Right cardiac atrium (tissue), 5 donors: ENCODE measurements around the gene DNAJC30. TPM values are rescaled to one million over a fixed set of nuclear protein-coding genes. Genes with fewer than 3 reads are reported as not detected.
"Not testable (repeated sequence)": the region's sequence is repeated elsewhere in the genome, so short reads cannot be mapped to it uniquely, and the experiment has no call there.

Source experiments
- ATAC-seq, 2 donors: fragments of 200-7000 bp; cut with Tn5 transposase; one replicate each; pipeline versions ENCODE4 v1.8.0 to v1.9.1; 2020; ENCODE audit warnings: moderate library complexity in 2 of 2, mild to moderate bottlenecking in 1 of 2
- DNase-seq, 3 donors: peaks; one replicate each; pipeline ENCODE4 v3.0.0-alpha.2; 2020
- H3K27ac ChIP-seq: one replicate; pipeline ENCODE4 v1.5.1; 2013; ENCODE audit warnings: mild to moderate bottlenecking, low read length, control low read depth, moderate library complexity
- H3K27me3 ChIP-seq: one replicate; pipeline ENCODE4 v1.6.1; 2013; ENCODE audit not compliant: control insufficient read depth, insufficient read depth
- H3K4me1 ChIP-seq: one replicate; pipeline ENCODE4 v1.6.1; 2013; ENCODE audit warnings: low read length; ENCODE audit not compliant: control insufficient read depth, insufficient read depth
- H3K4me3 ChIP-seq: one replicate; pipeline ENCODE4 v1.5.1; 2013; ENCODE audit warnings: low read length, control low read depth
- H3K9me3 ChIP-seq: one replicate; pipeline ENCODE4 v1.6.1; 2013; ENCODE audit warnings: low read length; ENCODE audit not compliant: control insufficient read depth
- WGBS: extraction: QIAGEN DNeasy Blood & Tissue Kit; methylation state at CpG from one replicate; pipeline ENCODE4 v1.1.7; 2013; 5-methylcytosine and 5-hydroxymethylcytosine counted together
- intact Hi-C, 4 donors: fragments of 100-400 bp; cut with DNase I; formaldehyde crosslinking; loops; one replicate each; pipeline versions ENCODE4 v1.11.0 to v1.14.0; 2022 to 2023
- polyA plus RNA-seq: library from polyadenylated mRNA; stranded (reverse); fragments of 200-250 nt; gene quantifications from one replicate; pipeline ENCODE4 v1.2.3, GENCODE V29; 2013
- total RNA-seq, 4 donors: library from RNA; stranded (reverse); fragmentation: NEBNext Ultra II Directional; extraction: Animal tissue kit (Norgen Biotek cat#: 25700); gene quantifications; one replicate each; pipeline ENCODE4 v1.2.1, GENCODE V29; 2021
- donor health status: healthy with polysubstance abuse.
- donor health status: DM: no; HTN: yes; CAD: no.
- donor health status: DM: no; HTN: no; CAD: no.
- donor health status: DM: no; HTN: yes; CAD: no; lungs with severe emphysema.
- donor health status: DM: yes; HTN: yes; CAD: no.

Gene DNAJC30
- total and polyA plus RNA-seq, 5 donors: 14.5 to 21.1 (median 18.3) TPM

DNA sequence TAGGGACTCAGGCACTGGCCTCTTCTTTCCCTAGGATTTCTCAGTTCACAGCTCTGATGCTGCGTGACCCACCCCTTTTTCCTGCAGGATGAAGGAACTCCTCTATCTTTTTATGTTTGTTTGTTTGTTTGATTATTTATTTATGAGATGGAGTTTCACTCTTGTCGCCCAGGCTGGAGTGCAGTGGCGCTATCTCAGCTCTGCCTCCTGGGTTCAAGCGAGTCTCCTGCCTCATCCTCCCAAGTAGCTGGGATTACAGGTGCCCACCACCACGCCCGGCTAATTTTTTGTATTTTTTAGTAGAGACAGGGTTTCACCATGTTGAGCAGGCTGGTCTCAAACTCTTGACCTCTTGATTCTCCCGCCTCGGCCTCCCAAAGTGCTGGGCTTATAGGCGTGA is 37.2 kb upstream of the DNAJC30 start:
- H3K27ac ChIP-seq, H3K4me1 ChIP-seq, H3K27me3 ChIP-seq, H3K4me3 ChIP-seq, DNase-seq, intact Hi-C loops, H3K9me3 ChIP-seq, ATAC-seq: not testable (repeated sequence)
- 95% methylated on average over 9 of the region's 9 CpGs for WGBS

DNA sequence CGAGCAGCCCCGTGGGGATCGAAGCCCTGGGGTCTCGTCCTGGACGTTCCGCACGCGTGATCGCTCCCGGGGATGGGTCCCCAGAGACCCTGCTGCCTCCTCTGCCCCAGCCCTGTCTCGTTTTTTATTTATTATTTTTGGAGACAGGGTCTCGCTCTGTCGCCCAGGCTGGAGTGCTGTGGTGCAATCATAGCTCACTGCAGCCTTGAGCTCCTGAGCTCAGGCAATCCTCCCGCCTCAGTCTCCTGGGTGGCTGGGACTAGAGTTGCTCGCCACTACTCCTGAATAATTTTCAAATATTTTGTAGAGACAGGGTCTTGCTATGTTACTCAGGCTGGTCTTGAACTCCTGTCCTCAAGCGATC is 36.5 kb upstream of the DNAJC30 start:
- Histone ChIP-seq H3K27me3 (no peaks in the 10 kb centered on the region), H3K4me3 (peak overlapping the region; percentile 83), H3K27ac (no peak overlapping the region), H3K9me3 (no peaks in the 10 kb centered on the region), H3K4me1 (no peaks in the 10 kb centered on the region)
- DNase-seq: no peak
- ATAC-seq: no peak
- 10% methylated on average over 16 of the region's 16 CpGs for WGBS
- intact Hi-C loops: no loop called here

DNA sequence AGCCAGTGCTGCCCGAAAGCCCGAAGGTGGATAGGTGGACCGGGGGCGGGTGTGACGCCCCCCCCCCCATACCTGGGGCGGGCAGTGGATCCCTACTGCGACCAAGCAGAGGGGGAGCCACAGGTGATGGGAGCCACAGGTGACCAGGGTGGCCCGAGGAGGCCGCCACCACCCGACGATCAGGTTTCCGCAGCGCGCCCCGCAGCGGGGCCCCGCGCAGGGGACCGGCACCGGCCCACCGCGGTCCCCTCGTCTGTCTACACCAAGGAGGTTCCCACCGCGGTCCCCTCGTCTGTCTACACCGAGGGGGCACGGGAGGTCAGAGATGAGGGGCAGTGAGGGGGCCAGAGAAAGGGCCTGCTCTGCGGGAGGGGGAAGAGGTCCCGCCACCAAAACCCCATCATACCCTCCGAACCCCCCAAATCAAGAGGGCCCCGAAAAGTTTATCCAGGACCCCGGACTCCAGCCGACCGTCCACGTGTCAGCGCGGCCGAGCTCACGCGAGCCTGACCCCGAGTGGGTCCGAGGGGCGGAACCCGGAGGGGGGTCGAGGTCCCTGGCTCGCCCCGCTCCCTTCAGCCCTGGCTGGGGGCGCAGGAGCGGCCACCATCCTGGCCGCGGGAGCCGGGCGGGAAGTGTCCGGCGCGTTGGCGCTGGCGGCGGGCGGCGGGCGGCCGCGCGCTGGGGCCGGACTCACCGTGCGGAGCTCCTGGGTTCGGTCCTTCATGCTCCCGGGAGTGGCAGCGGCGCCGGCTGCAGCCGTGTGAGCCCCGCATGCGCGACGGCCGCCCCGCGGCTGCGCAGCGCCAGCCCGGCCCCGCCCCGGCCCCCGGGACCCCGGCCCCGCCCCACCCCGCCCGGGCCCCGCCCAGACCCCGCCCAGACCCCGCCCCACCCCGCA is 35.9 kb upstream of the DNAJC30 start, which contains the start of gene STX1A:
TSS of gene STX1A (minus strand) at position 765 of the 901 bp plus-strand sequence. CDS start at position 727, 38 bp downstream.
- 1% methylated on average over 96 of the region's 96 CpGs for WGBS
- intact Hi-C loops: no loop called here
- peak within 1 kb of the TSS; percentile 83 for H3K4me3 ChIP-seq
- H3K4me1 ChIP-seq: no peaks in the 10 kb centered on the region
- ATAC-seq (peak; percentile 78 to 86), DNase-seq (peak; percentile 77 to 91 (median 89))
- no peaks in the 10 kb centered on the region for H3K9me3 ChIP-seq
- no peak within 1 kb of the TSS for H3K27ac ChIP-seq
- H3K27me3 ChIP-seq: no peaks in the 10 kb centered on the region

DNA sequence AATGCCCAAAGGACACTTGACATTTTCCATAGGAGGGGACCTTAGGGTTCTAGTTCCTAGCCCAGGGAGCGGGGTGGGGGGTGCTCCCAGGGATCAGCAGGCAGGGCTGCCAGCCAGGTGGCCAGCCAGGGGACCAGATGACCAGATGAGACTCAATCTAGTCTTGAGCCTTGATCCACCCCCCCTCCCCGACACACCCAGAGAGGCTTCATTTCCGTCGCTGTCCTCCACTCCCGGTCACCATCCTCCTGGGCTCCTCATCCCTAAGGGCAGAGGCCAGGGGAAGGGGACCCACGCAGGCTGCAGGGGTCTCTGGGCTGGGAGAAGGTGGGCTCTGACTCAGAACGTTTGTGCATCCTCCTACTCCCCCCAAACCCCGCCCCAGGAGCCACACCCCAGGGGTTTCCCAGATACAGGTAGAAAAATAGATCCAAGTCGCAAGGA is 35.2 kb upstream of the DNAJC30 start:
- Histone ChIP-seq H3K27me3 (no peaks in the 10 kb centered on the region), H3K4me3 (peak overlapping the region; percentile 83), H3K9me3 (no peaks in the 10 kb centered on the region), H3K27ac (no peak overlapping the region), H3K4me1 (no peaks in the 10 kb centered on the region)
- DNase-seq (peak in 1 of 3 donors; percentile 30), ATAC-seq (no peak)
- intact Hi-C loops: no loop called here
- WGBS: 51% methylated on average over 9 of the region's 9 CpGs

DNA sequence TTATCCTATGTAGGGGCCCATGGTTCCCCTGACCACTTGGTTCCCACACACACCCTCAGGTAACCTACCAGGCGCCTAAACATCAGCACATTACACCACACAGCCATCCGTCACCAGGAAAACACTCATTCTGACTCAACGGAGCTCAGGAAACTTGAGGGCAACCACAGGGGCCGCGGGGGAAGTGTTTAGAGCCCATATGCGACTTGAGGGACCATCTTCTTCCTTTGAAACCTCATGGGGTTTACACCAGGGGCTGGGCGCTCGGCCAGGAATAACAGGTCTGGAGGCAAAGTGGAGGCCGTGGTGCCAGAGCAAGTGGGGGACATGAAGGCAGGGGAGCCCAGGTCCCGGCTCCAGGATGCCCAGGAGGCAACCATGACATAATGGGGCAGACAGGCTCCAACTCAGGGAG is 34.7 kb upstream of the DNAJC30 start:
- Histone ChIP-seq H3K4me1 (no peaks in the 10 kb centered on the region), H3K4me3 (no peak overlapping the region), H3K27ac (no peak overlapping the region), H3K27me3 (no peaks in the 10 kb centered on the region), H3K9me3 (no peaks in the 10 kb centered on the region)
- ATAC-seq (no peak), DNase-seq (peak in 2 of 3 donors; percentile 67)
- intact Hi-C loops: no loop called here
- 66% methylated on average over 10 of the region's 10 CpGs for WGBS

DNA sequence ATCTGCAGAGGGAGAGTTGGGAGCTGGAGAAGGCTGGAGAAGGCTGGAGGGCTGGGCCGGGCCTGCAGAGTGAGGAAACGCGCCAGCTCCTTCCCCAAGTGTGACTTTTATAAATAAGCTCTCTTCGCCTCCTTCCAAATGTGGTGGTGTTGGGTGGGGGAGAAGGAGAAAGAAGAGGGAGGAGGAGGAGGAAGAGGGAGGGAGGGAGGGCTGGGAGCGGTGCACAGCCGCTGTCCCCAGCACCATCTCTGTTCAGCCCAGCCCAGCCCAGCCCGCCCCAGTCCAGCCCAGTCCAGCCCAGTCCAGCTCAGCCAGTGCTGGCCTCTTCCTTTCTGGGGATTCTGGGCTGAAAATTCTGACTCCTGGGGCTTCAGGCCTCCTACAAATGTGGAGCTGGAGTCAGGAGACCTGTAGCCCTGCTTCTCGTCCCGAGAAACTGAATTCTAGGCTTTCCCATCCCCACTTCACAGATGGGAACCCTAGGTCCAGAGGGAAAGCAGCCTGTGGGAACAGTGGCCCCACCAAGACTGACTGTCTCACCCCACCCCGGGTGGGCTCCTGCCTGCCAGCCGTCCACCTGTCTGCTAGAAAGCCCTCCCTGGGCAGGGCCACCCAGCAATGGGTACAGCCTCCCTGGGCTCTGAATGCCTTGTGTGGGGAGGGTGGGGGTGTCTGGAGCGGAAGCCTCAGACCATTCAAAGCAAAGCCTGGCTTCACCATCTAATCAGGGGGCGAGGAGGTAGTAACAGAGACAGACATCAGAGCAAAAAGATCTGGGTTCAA is 34.0 kb upstream of the DNAJC30 start:
- no peak overlapping the region for H3K27ac ChIP-seq
- no peaks in the 10 kb centered on the region for H3K4me1 ChIP-seq
- intact Hi-C loops: no loop called here
- ATAC-seq: no peak
- DNase-seq: peak in 2 of 3 donors; percentile 53 to 79
- H3K9me3 ChIP-seq: no peaks in the 10 kb centered on the region
- H3K4me3 ChIP-seq: no peak overlapping the region
- WGBS: 68% methylated on average over 13 of the region's 13 CpGs
- no peaks in the 10 kb centered on the region for H3K27me3 ChIP-seq

DNA sequence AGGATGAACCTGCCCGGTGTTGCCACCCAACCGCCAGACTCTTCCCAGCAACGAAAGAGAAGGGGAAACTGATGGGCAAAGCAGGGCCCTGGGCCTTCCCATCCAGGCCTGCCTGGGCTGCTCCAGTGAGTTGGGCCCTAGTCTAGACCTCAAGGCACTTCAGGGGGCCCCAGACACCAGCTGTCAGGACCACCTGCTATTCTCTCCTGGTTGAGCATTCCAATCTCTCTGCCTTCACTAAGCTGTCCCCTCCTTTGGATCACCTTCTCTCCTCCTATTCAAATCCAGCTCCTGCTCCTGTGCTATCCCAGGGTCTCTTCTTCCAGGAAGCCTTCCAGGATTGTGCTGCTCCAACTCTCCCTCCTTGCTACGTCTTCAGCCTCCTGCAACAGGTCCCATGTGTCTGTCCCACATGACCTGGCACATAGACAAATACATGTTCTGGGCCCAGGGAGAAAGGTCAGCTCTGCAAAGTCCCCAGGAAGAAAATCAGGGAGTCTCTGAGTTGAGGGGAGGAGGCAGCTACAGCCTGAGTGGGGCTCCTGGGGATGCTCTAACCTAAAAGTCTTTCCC is 33.2 kb upstream of the DNAJC30 start:
- Histone ChIP-seq H3K9me3 (no peaks in the 10 kb centered on the region), H3K4me3 (no peak overlapping the region), H3K27me3 (no peaks in the 10 kb centered on the region), H3K27ac (no peak overlapping the region), H3K4me1 (no peaks in the 10 kb centered on the region)
- intact Hi-C loops: no loop called here
- ATAC-seq (no peak), DNase-seq (no peak)
- WGBS: 70% methylated on average over 4 of the region's 4 CpGs

DNA sequence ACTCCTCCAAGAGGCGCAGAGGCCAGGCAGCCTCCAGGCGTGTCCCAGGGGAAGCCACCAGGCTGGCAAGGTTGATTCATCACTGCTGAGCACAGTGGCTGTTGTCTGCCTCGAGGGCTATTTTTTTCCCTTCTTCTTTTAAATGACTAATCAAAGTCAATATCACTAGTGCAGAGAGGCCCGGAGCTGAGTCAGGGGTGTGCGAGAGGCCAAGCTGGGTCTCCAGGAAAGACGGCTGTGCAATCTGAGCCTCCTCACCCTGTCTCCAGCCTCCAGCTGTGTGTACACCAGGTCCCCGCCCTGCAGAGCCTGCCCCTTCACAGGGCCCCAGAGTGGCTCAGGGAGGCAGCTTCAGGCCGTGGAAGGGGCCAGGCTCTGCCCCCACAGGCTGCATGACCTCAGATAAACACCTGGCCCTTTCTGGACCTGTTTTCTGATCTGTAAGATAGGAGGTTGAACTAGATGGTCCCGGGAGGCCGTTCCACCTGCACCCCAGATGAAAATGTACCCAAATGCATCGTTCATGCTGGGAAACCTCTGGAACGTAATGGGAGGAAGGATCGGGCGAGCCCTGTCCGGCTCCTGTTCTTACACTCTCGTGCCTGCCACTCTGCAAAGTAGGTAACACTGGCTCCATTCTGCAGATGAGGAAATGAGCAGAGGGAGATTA is 32.5 kb upstream of the DNAJC30 start:
- H3K9me3 ChIP-seq: no peaks in the 10 kb centered on the region
- H3K27me3 ChIP-seq: no peaks in the 10 kb centered on the region
- H3K27ac ChIP-seq: no peak overlapping the region
- intact Hi-C loops: no loop called here
- DNase-seq (peak in 1 of 3 donors; percentile 40), ATAC-seq (no peak)
- H3K4me1 ChIP-seq: no peaks in the 10 kb centered on the region
- 68% methylated on average over 16 of the region's 16 CpGs for WGBS
- H3K4me3 ChIP-seq: no peak overlapping the region

DNA sequence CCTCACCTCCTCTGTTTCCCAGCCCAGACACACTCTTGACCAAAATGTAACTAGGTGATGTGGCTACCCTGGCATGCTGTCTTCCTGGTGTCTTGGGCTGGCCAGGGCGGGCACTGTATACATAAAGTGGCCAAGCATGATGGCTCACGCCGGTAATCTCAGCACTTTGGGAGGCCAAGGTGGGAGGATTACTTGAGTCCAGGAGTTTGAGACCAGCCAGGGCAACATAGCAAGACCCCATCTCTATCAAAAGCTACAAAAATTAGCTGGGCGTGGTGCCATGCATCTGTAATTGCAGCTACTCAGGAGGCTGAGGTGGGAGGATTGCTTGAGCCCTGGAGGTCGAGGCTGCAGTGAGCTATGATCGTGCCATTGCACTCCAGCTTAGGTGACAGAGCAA is 30.1 kb upstream of the DNAJC30 start:
- ATAC-seq, intact Hi-C loops, H3K4me3 ChIP-seq, H3K27me3 ChIP-seq, H3K27ac ChIP-seq, DNase-seq, H3K9me3 ChIP-seq, H3K4me1 ChIP-seq: not testable (repeated sequence)
- 95% methylated on average over 6 of the region's 6 CpGs for WGBS

DNA sequence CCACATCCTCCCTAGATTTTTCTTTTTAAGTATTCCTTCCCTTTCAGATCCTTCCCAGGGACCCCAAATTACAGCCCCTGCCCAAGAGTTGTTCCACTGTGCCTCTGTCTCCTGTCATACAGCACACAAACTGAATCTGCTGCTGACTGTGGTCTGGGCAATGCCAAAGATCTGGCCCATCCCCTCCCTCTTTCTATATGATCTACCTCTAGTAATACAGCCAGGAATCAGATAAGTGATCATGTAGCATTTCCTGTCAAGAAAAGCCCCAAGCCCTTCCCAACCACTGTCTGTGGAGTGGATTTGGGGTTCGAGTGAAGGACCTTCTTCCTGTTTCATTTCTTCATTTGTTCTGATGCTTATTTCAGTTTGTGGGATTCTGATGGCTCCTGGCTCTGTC is 29.5 kb upstream of the DNAJC30 start:
- Histone ChIP-seq H3K4me1 (no peaks in the 10 kb centered on the region), H3K27me3 (no peaks in the 10 kb centered on the region), H3K9me3 (no peaks in the 10 kb centered on the region), H3K27ac (no peak overlapping the region), H3K4me3 (no peak overlapping the region)
- ATAC-seq (no peak), DNase-seq (no peak)
- intact Hi-C loops: no loop called here
- 83% methylated on average over 1 of the region's 1 CpG for WGBS
